Calu3 (cell line): ENCODE data around the gene CRYBA4. TPM values are rescaled to one million over a fixed set of nuclear protein-coding genes. Genes with fewer than 3 reads are reported as not detected.

Experiments
- BruUV-seq: library from RNA; stranded (reverse); fragments of 400-500 nt; replicated peaks from 2 replicates; lab custom pipeline; 2021; lab: Mats Ljungman, UMichigan
- CTCF ChIA-PET: fragments of 300-600 bp; sonication (Branson Sonifier 250); formaldehyde crosslinking; loops from one replicate; lab custom pipeline; 2022; ENCODE audit warnings: antibody characterized with exemption; lab: Charles Lee
- DNase-seq: peaks from one replicate; pipeline ENCODE4 v3.0.0; 2022
- H3K27ac Mint-ChIP-seq: one replicate; pipeline ENCODE4 v1.8.0; 2022; ENCODE audit warnings: mixed read lengths; ENCODE audit not compliant: unreplicated experiment
- H3K27me3 Mint-ChIP-seq: one replicate; pipeline ENCODE4 v1.8.0; 2022; ENCODE audit warnings: mixed read lengths; ENCODE audit not compliant: unreplicated experiment
- H3K36me3 Mint-ChIP-seq: one replicate; pipeline ENCODE4 v1.8.0; 2022; ENCODE audit warnings: mild to moderate bottlenecking, moderate library complexity, mixed read lengths; ENCODE audit not compliant: insufficient read depth, unreplicated experiment
- H3K4me1 Mint-ChIP-seq: one replicate; pipeline ENCODE4 v1.8.0; 2022; ENCODE audit warnings: mild to moderate bottlenecking, low read depth, mixed read lengths; ENCODE audit not compliant: unreplicated experiment
- H3K4me3 Mint-ChIP-seq: one replicate; pipeline ENCODE4 v1.8.0; 2022; ENCODE audit warnings: mild to moderate bottlenecking, low read depth, moderate library complexity, mixed read lengths; ENCODE audit not compliant: unreplicated experiment
- H3K9me3 Mint-ChIP-seq: one replicate; pipeline ENCODE4 v1.8.0; 2022; ENCODE audit warnings: low read depth, mixed read lengths; ENCODE audit not compliant: unreplicated experiment
- CTCF ChIP-seq: fragments of 200-600 bp; IDR thresholded peaks from one replicate; pipeline ENCODE4 v1.8.0; 2022; ENCODE audit warnings: antibody characterized with exemption; ENCODE audit not compliant: unreplicated experiment
- intact Hi-C: fragments of 100-400 bp; cut with micrococcal nuclease; formaldehyde crosslinking; loops from one replicate; pipeline ENCODE4 v1.10.0; 2022; ENCODE audit not compliant: unreplicated experiment
- total RNA-seq: library from RNA; stranded (reverse); gene quantifications from 2 replicates; pipeline ENCODE4 v1.2.3, GENCODE V29; 2022

CRYBA4 gene
- total RNA-seq, 1 experiment from 2014 or later, result not detected

GRCh38 chr22:26643418-26644100 is 21.8 kb downstream of the CRYBA4 start:
- Mint-ChIP-seq H3K9me3 (no peaks in the 10 kb centered on the region), H3K4me1 (no peaks in the 10 kb centered on the region), H3K4me3 (no peak overlapping the region), H3K27ac (no peak overlapping the region), H3K27me3 (peaks cover 88% of the 10 kb centered on the region), H3K36me3 (no peaks in the 10 kb centered on the region)
- intact Hi-C loops, result no loop called here
- no peak for TF ChIP-seq CTCF
- BruUV-seq, result no TSS peak
- CTCF ChIA-PET, result interaction anchor here (0.6 to 0.7 kb wide), 3 partner anchors 23 to 919 kb away, joined by 3 to 4 read pairs (median 3); no protein-coding TSS in a partner anchor
- no peak for DNase-seq

- H3K9me3 Mint-ChIP-seq, result no peaks in the 10 kb centered on the region
- no peak for TF ChIP-seq CTCF
- CTCF ChIA-PET, result no interaction called here
- H3K36me3 Mint-ChIP-seq, result no peaks in the 10 kb centered on the region
- H3K4me3 Mint-ChIP-seq, result no peak overlapping the region
- H3K27me3 Mint-ChIP-seq, result peaks cover 89% of the 10 kb centered on the region
- intact Hi-C loops, result no loop called here
- no TSS peak for BruUV-seq
- H3K4me1 Mint-ChIP-seq, result no peaks in the 10 kb centered on the region
- no peak for DNase-seq
- H3K27ac Mint-ChIP-seq, result no peak overlapping the region
Measured at GRCh38 chr22:26646158-26646557, 24.4 kb downstream of the CRYBA4 start.

- no peaks in the 10 kb centered on the region for H3K36me3 Mint-ChIP-seq
- H3K27me3 Mint-ChIP-seq, result peaks cover 89% of the 10 kb centered on the region
- intact Hi-C loops, result no loop called here
- no peak overlapping the region for H3K4me3 Mint-ChIP-seq
- no peaks in the 10 kb centered on the region for H3K9me3 Mint-ChIP-seq
- no peak for TF ChIP-seq CTCF
- no peak overlapping the region for H3K27ac Mint-ChIP-seq
- BruUV-seq, result no TSS peak
- CTCF ChIA-PET, result no interaction called here
- DNase-seq, result no peak
- no peaks in the 10 kb centered on the region for H3K4me1 Mint-ChIP-seq
Measured at GRCh38 chr22:26648011-26648497, 26.3 kb downstream of the CRYBA4 start.

GRCh38 chr22:26648528-26649388 is 27.0 kb downstream of the CRYBA4 start:
- Mint-ChIP-seq H3K4me3 (no peak overlapping the region), H3K36me3 (no peaks in the 10 kb centered on the region), H3K27ac (no peak overlapping the region), H3K9me3 (no peaks in the 10 kb centered on the region), H3K4me1 (no peaks in the 10 kb centered on the region), H3K27me3 (peaks cover 91% of the 10 kb centered on the region)
- intact Hi-C loops, result no loop called here
- BruUV-seq, result no TSS peak
- CTCF ChIA-PET, result no interaction called here
- no peak for DNase-seq
- no peak for TF ChIP-seq CTCF
